ENCODE measurements around the gene CCDC38.

Gene CCDC38

DNA sequence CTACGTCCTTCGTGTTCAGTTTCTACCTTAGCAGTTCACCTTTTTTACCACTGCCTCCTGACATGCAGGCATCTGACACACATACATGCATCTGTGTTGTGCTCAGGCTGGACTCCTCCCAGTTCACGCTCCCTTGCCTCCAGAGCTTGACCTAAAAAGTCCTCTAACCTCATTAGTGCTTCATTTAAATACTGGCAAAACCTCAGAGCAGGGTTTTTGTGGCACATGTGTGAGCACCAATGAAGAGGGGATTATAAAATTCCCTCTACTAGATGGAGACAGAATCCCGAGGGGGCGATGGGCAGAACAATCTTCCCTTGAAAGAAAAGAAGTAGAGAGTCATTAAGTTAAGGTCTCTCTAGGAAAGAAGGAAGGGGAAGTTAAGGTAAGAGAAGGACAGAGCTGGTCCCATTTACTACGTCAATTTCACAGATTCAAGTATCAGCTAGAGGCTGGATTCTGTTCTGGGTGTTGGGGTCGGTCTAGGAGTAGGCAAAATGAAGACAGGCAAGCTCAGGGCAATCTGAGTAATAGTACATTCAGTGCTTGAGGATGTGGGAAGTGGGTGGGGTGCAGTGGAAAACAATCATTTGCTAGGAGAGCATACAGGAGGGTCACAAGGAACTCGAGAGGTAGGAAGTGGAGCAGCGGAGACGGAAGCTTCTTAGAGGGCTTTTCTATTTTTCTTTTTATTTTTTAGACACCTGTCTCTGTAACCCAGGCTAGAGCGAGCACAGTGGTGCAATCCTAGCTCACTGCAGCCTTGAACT is 46.3 kb upstream of the CCDC38 start:
- Histone ChIP-seq H3K4me2 (ENCODE audit: insufficient read depth, low read length, poor library complexity, severe bottlenecking) (no peak overlapping the region), H3K14ac (ENCODE audit: low read length) (no peak overlapping the region), H3K79me1 (ENCODE audit: low read depth, low read length) (no peaks in the 10 kb centered on the region), H3K36me3 (replicated peaks in 1 of 2; ENCODE audit: control insufficient read depth in 2 of 2, insufficient read depth in 2 of 2, low read length in 2 of 2) (no peaks in the 10 kb centered on the region), H2BK15ac (ENCODE audit: low read length) (no peak overlapping the region), H3K4me1 (ENCODE audit: control insufficient read depth in 2 of 2, insufficient read depth in 1 of 2, low read depth in 1 of 2, low read length in 2 of 2) (peaks cover 3% of the 10 kb centered on the region in 2 donors), H3K27me3 (ENCODE audit: control insufficient read depth in 3 of 3, insufficient read depth in 3 of 3, low read depth in 1 of 3, low read length in 3 of 3) (no peaks in the 10 kb centered on the region), H3K23ac (ENCODE audit: low read depth, low read length, poor library complexity) (no peak overlapping the region), H4K91ac (ENCODE audit: low read depth, low read length, poor library complexity) (no peak overlapping the region), H3K9me3 (replicated peaks in 1 of 2; ENCODE audit: control insufficient read depth in 2 of 2, insufficient read depth in 1 of 2, low read depth in 1 of 2, low read length in 2 of 2) (no peaks in the 10 kb centered on the region), H2AK5ac (ENCODE audit: low read depth, low read length) (no peak overlapping the region), H3K4me3 (ENCODE audit: low read length in 2 of 2) (no peak overlapping the region), H2BK120ac (ENCODE audit: low read depth, low read length) (no peak overlapping the region), H3K9ac (ENCODE audit: low read depth, low read length, poor library complexity) (no peak overlapping the region), H2AFZ (ENCODE audit: low read length) (no peak overlapping the region), H2BK12ac (ENCODE audit: low read length) (no peak overlapping the region), H3K18ac (ENCODE audit: low read length) (no peak overlapping the region), H2BK5ac (ENCODE audit: low read length) (no peak overlapping the region), H4K8ac (ENCODE audit: low read depth, low read length) (no peak overlapping the region), H3K4ac (ENCODE audit: low read length) (no peak overlapping the region), H3K27ac (replicated peaks; ENCODE audit: low read length) (no peak overlapping the region)
- no peak for DNase-seq (ENCODE audit: low spot score)
- WGBS, 2 donors (ENCODE audit: extremely low coverage in 2 of 2, insufficient read length in 2 of 2, insufficient replicate concordance in 1 of 2), result no CpG with 5 or more reads among the region's 11 CpGs

- Histone ChIP-seq H3K4me2 (ENCODE audit: insufficient read depth, low read length, poor library complexity, severe bottlenecking) (no peak overlapping the region), H3K4ac (ENCODE audit: low read length) (no peak overlapping the region), H4K91ac (ENCODE audit: low read depth, low read length, poor library complexity) (no peak overlapping the region), H3K9me3 (replicated peaks in 1 of 2; ENCODE audit: control insufficient read depth in 2 of 2, insufficient read depth in 1 of 2, low read depth in 1 of 2, low read length in 2 of 2) (no peaks in the 10 kb centered on the region), H2BK5ac (ENCODE audit: low read length) (no peak overlapping the region), H2BK15ac (ENCODE audit: low read length) (no peak overlapping the region), H3K36me3 (replicated peaks in 1 of 2; ENCODE audit: control insufficient read depth in 2 of 2, insufficient read depth in 2 of 2, low read length in 2 of 2) (no peaks in the 10 kb centered on the region), H2BK120ac (ENCODE audit: low read depth, low read length) (no peak overlapping the region), H2AFZ (ENCODE audit: low read length) (peak overlapping the region; percentile 46), H3K9ac (ENCODE audit: low read depth, low read length, poor library complexity) (no peak overlapping the region), H2AK5ac (ENCODE audit: low read depth, low read length) (no peak overlapping the region), H3K23ac (ENCODE audit: low read depth, low read length, poor library complexity) (no peak overlapping the region), H3K4me1 (ENCODE audit: control insufficient read depth in 2 of 2, insufficient read depth in 1 of 2, low read depth in 1 of 2, low read length in 2 of 2) (peaks cover 3% of the 10 kb centered on the region in 2 donors), H3K27me3 (ENCODE audit: control insufficient read depth in 3 of 3, insufficient read depth in 3 of 3, low read depth in 1 of 3, low read length in 3 of 3) (peaks cover 0 to under 1% (median 0%) of the 10 kb centered on the region in 3 experiments), H2BK12ac (ENCODE audit: low read length) (no peak overlapping the region), H3K4me3 (ENCODE audit: low read length in 2 of 2) (no peak overlapping the region), H3K79me1 (ENCODE audit: low read depth, low read length) (no peaks in the 10 kb centered on the region), H3K14ac (ENCODE audit: low read length) (no peak overlapping the region), H3K27ac (replicated peaks; ENCODE audit: low read length) (no peak overlapping the region), H3K18ac (ENCODE audit: low read length) (no peak overlapping the region), H4K8ac (ENCODE audit: low read depth, low read length) (no peak overlapping the region)
- no peak for DNase-seq (ENCODE audit: low spot score)
- no CpG with 5 or more reads among the region's 14 CpGs for WGBS, 2 donors (ENCODE audit: extremely low coverage in 2 of 2, insufficient read length in 2 of 2, insufficient replicate concordance in 1 of 2)
Measured at GRCh38 chr12:95986635-95987570, 44.5 kb upstream of the CCDC38 start.

- H3K27me3 ChIP-seq (ENCODE audit: control insufficient read depth in 3 of 3, insufficient read depth in 3 of 3, low read depth in 1 of 3, low read length in 3 of 3), result peaks cover 0 to 3% (median 0%) of the 10 kb centered on the region in 3 experiments
- H4K91ac ChIP-seq (ENCODE audit: low read depth, low read length, poor library complexity), result no peak overlapping the region
- H3K4me2 ChIP-seq (ENCODE audit: insufficient read depth, low read length, poor library complexity, severe bottlenecking), result no peak overlapping the region
- no peaks in the 10 kb centered on the region for H3K79me1 ChIP-seq (ENCODE audit: low read depth, low read length)
- H3K4me3 ChIP-seq (ENCODE audit: low read length in 2 of 2), result no peak overlapping the region
- H2AFZ ChIP-seq (ENCODE audit: low read length), result no peak overlapping the region
- no peak overlapping the region for H2BK120ac ChIP-seq (ENCODE audit: low read depth, low read length)
- no peak overlapping the region for H3K9ac ChIP-seq (ENCODE audit: low read depth, low read length, poor library complexity)
- H3K14ac ChIP-seq (ENCODE audit: low read length), result no peak overlapping the region
- no peak overlapping the region for H2BK15ac ChIP-seq (ENCODE audit: low read length)
- H3K23ac ChIP-seq (ENCODE audit: low read depth, low read length, poor library complexity), result no peak overlapping the region
- no peak overlapping the region for H3K27ac ChIP-seq (replicated peaks; ENCODE audit: low read length)
- no peak overlapping the region for H4K8ac ChIP-seq (ENCODE audit: low read depth, low read length)
- H3K9me3 ChIP-seq (replicated peaks in 1 of 2; ENCODE audit: control insufficient read depth in 2 of 2, insufficient read depth in 1 of 2, low read depth in 1 of 2, low read length in 2 of 2), result no peaks in the 10 kb centered on the region
- no peak for DNase-seq (ENCODE audit: low spot score)
- no peaks in the 10 kb centered on the region for H3K36me3 ChIP-seq (replicated peaks in 1 of 2; ENCODE audit: control insufficient read depth in 2 of 2, insufficient read depth in 2 of 2, low read length in 2 of 2)
- no peak overlapping the region for H2BK12ac ChIP-seq (ENCODE audit: low read length)
- H2AK5ac ChIP-seq (ENCODE audit: low read depth, low read length), result no peak overlapping the region
- no peak overlapping the region for H3K4ac ChIP-seq (ENCODE audit: low read length)
- H3K18ac ChIP-seq (ENCODE audit: low read length), result no peak overlapping the region
- no CpG with 5 or more reads among the region's 1 CpG for WGBS, 2 donors (ENCODE audit: extremely low coverage in 2 of 2, insufficient read length in 2 of 2, insufficient replicate concordance in 1 of 2)
- peaks cover 3% of the 10 kb centered on the region in 2 donors for H3K4me1 ChIP-seq (ENCODE audit: control insufficient read depth in 2 of 2, insufficient read depth in 1 of 2, low read depth in 1 of 2, low read length in 2 of 2)
- H2BK5ac ChIP-seq (ENCODE audit: low read length), result no peak overlapping the region
Measured at GRCh38 chr12:95984682-95985081, 42.3 kb upstream of the CCDC38 start.

DNA sequence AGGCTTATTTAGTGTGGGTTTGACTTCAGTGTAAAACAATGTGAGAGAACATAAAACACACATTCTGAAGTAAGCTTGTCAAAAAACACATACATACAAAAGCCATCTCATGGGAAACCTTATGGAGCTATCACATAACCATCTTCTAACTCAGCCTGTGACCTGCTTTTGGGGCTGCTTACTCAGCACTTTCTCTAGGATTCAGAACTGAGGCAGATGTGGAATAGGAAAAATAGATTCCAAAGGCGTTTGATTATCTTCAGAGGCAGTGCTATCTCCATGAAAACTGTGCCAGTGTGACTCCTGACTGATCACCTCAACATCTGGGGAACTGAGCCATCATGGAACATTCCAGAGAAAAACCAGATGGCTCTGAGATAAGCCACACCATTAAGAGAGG is 40.2 kb upstream of the CCDC38 start:
- Histone ChIP-seq H3K4me3 (ENCODE audit: low read length in 2 of 2) (no peak overlapping the region), H3K27ac (replicated peaks; ENCODE audit: low read length) (no peak overlapping the region), H2BK12ac (ENCODE audit: low read length) (no peak overlapping the region), H3K18ac (ENCODE audit: low read length) (no peak overlapping the region), H3K36me3 (replicated peaks in 1 of 2; ENCODE audit: control insufficient read depth in 2 of 2, insufficient read depth in 2 of 2, low read length in 2 of 2) (no peaks in the 10 kb centered on the region), H3K79me1 (ENCODE audit: low read depth, low read length) (no peaks in the 10 kb centered on the region), H3K9ac (ENCODE audit: low read depth, low read length, poor library complexity) (no peak overlapping the region), H3K4me2 (ENCODE audit: insufficient read depth, low read length, poor library complexity, severe bottlenecking) (no peak overlapping the region), H2AFZ (ENCODE audit: low read length) (no peak overlapping the region), H2BK120ac (ENCODE audit: low read depth, low read length) (no peak overlapping the region), H3K4ac (ENCODE audit: low read length) (no peak overlapping the region), H3K27me3 (ENCODE audit: control insufficient read depth in 3 of 3, insufficient read depth in 3 of 3, low read depth in 1 of 3, low read length in 3 of 3) (peaks cover 0 to 3% (median 0%) of the 10 kb centered on the region in 3 experiments), H3K14ac (ENCODE audit: low read length) (no peak overlapping the region), H2BK15ac (ENCODE audit: low read length) (no peak overlapping the region), H3K23ac (ENCODE audit: low read depth, low read length, poor library complexity) (no peak overlapping the region), H3K9me3 (replicated peaks in 1 of 2; ENCODE audit: control insufficient read depth in 2 of 2, insufficient read depth in 1 of 2, low read depth in 1 of 2, low read length in 2 of 2) (no peaks in the 10 kb centered on the region), H4K91ac (ENCODE audit: low read depth, low read length, poor library complexity) (no peak overlapping the region), H2AK5ac (ENCODE audit: low read depth, low read length) (no peak overlapping the region), H4K8ac (ENCODE audit: low read depth, low read length) (no peak overlapping the region), H2BK5ac (ENCODE audit: low read length) (no peak overlapping the region), H3K4me1 (ENCODE audit: control insufficient read depth in 2 of 2, insufficient read depth in 1 of 2, low read depth in 1 of 2, low read length in 2 of 2) (peaks cover 3% of the 10 kb centered on the region in 2 donors)
- DNase-seq (ENCODE audit: low spot score), result no peak
- no CpG with 5 or more reads among the region's 1 CpG for WGBS, 2 donors (ENCODE audit: extremely low coverage in 2 of 2, insufficient read length in 2 of 2, insufficient replicate concordance in 1 of 2)

Measured in neuronal stem cell (in vitro differentiated cells).